Transverse colon (tissue), 4 donors: ENCODE results near the gene EP400.

Experiments
- EP300 ChIP-seq: sonication (generic); formaldehyde crosslinking; IDR thresholded peaks from one replicate; pipeline ENCODE4 v1.6.1; 2017; ENCODE audit warnings: antibody characterized with exemption, low read depth
- POLR2AphosphoS5 ChIP-seq, 3 donors: sonication (generic); formaldehyde crosslinking; IDR thresholded peaks; one replicate each; pipeline ENCODE4 v1.6.1; 2016; ENCODE audit warnings: antibody characterized with exemption in 3 of 3
- TF ChIP-seq, protein P1 (sequence below), 5 experiments: fragments of 200-600 bp in 3 of 5; fragments of 450-650 bp in 2 of 5; sonication (generic) in 3 of 5; IDR thresholded peaks; 1 replicate in 2 of 5; 2 replicates in 3 of 5; pipeline ENCODE4 v1.5.1; 2016 to 2017; ENCODE audit warnings: antibody characterized with exemption in 5 of 5, inconsistent platforms in 3 of 5, mild to moderate bottlenecking in 2 of 5, moderate library complexity in 1 of 5

- TF ChIP-seq EP300 (no peak), POLR2AphosphoS5 (IDR thresholded peaks at IDR 0.05) (no peak)
- TF ChIP-seq, protein P1, sequence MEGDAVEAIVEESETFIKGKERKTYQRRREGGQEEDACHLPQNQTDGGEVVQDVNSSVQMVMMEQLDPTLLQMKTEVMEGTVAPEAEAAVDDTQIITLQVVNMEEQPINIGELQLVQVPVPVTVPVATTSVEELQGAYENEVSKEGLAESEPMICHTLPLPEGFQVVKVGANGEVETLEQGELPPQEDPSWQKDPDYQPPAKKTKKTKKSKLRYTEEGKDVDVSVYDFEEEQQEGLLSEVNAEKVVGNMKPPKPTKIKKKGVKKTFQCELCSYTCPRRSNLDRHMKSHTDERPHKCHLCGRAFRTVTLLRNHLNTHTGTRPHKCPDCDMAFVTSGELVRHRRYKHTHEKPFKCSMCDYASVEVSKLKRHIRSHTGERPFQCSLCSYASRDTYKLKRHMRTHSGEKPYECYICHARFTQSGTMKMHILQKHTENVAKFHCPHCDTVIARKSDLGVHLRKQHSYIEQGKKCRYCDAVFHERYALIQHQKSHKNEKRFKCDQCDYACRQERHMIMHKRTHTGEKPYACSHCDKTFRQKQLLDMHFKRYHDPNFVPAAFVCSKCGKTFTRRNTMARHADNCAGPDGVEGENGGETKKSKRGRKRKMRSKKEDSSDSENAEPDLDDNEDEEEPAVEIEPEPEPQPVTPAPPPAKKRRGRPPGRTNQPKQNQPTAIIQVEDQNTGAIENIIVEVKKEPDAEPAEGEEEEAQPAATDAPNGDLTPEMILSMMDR (IDR thresholded peaks at IDR 0.05): no peak
Observed at GRCh38 chr12:131933387-131933786, 16.4 kb upstream of the EP400 start.
